HL-60 (cell line): ENCODE results near the gene WTAP.

Experiments used
- DNase-seq, 2 experiments: peaks; one replicate each; pipeline ENCODE4 v3.0.0-alpha.2; 2010 to 2020; ENCODE audit warnings: low read depth in 1 of 2, low spot score in 1 of 2
- H3K27ac ChIP-seq: fragments of 250-450 bp; sonication (Bioruptor Pico); replicated peaks from 2 replicates; pipeline ENCODE4 v1.5.1; 2020; ENCODE audit warnings: mild to moderate bottlenecking, moderate library complexity
- H3K27me3 ChIP-seq: fragments of 250-450 bp; sonication (Bioruptor Pico); 2 replicates; pipeline ENCODE4 v1.5.1; 2021; ENCODE audit warnings: mild to moderate bottlenecking, moderate library complexity; ENCODE audit not compliant: insufficient read depth, poor library complexity, severe bottlenecking
- H3K4me3 ChIP-seq: replicated peaks from 2 replicates; pipeline ENCODE4 v1.5.1; 2011; ENCODE audit warnings: mild to moderate bottlenecking, control low read depth, low read length; ENCODE audit not compliant: insufficient read depth
- CTCF ChIP-seq: IDR thresholded peaks from one replicate; pipeline ENCODE4 v1.5.1; 2011; ENCODE audit warnings: low read length, control low read depth, inconsistent platforms; ENCODE audit not compliant: insufficient read depth
- GABPA ChIP-seq: IDR thresholded peaks from 2 replicates; pipeline ENCODE4 v1.6.1; 2012; ENCODE audit warnings: low read depth
- POLR2AphosphoS5 ChIP-seq: IDR thresholded peaks from 2 replicates; pipeline ENCODE4 v1.6.1; 2012; ENCODE audit warnings: low read depth
- REST ChIP-seq: IDR thresholded peaks from 2 replicates; pipeline ENCODE4 v1.6.1; 2012; ENCODE audit warnings: low read depth; ENCODE audit not compliant: insufficient replicate concordance
- SPI1 ChIP-seq: IDR thresholded peaks from 2 replicates; pipeline ENCODE4 v1.6.1; 2012; ENCODE audit warnings: low read depth, mild to moderate bottlenecking, borderline replicate concordance

Gene WTAP

GRCh38 chr6:159788276-159788675 lies 61.0 kb downstream of the WTAP start:
- no peaks in the 10 kb centered on the region for H3K27me3 ChIP-seq
- H3K27ac ChIP-seq = peak overlapping the region; percentile 87
- TF ChIP-seq GABPA (no peak), CTCF (no peak), SPI1 (no peak), POLR2AphosphoS5 (no peak), REST (no peak)
- H3K4me3 ChIP-seq = peak overlapping the region; percentile 91
- DNase-seq = no peak

GRCh38 chr6:159788753-159789376 lies 61.6 kb downstream of the WTAP start:
- peak overlapping the region; percentile 87 for H3K27ac ChIP-seq
- peak in 1 of 2 experiments; percentile 25 for DNase-seq

More at GRCh38 chr6:159788753-159789376, 61.6 kb downstream of the WTAP start:
- Histone ChIP-seq H3K27me3 (no peaks in the 10 kb centered on the region), H3K4me3 (peak overlapping the region; percentile 91)
- TF ChIP-seq SPI1 = no peak
- TF ChIP-seq REST = no peak
- TF ChIP-seq POLR2AphosphoS5 = no peak; the same call in 1 of the 2 replicates
- no peak for TF ChIP-seq GABPA
- TF ChIP-seq CTCF = no peak
